Measurements from ENCODE around the gene SSC5D.
"Not testable (repeated sequence)": the region's sequence is repeated elsewhere in the genome, so short reads cannot be mapped to it uniquely, and the experiment has no call there.

Gene SSC5D

DNA sequence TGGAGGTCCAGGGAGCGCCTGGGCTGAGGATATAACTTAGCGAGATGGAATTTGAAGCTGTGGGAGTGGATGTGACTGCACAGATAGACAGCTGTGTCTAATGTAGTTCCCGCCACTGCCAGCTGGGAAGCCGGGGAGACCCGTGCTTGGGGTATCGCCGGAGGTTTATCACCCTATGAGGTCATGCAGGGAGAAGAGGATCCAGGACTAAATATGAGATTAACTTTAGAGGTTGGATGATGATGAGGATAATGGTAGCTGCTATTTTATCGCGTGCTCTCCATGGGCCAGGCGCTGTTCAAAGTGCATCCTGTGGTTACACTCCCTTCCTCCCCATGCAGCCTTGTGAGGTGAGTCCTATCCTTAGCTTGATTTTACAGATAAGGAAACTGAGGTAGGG is 19.9 kb downstream of the SSC5D start:
- DNase-seq, result no peak

DNA sequence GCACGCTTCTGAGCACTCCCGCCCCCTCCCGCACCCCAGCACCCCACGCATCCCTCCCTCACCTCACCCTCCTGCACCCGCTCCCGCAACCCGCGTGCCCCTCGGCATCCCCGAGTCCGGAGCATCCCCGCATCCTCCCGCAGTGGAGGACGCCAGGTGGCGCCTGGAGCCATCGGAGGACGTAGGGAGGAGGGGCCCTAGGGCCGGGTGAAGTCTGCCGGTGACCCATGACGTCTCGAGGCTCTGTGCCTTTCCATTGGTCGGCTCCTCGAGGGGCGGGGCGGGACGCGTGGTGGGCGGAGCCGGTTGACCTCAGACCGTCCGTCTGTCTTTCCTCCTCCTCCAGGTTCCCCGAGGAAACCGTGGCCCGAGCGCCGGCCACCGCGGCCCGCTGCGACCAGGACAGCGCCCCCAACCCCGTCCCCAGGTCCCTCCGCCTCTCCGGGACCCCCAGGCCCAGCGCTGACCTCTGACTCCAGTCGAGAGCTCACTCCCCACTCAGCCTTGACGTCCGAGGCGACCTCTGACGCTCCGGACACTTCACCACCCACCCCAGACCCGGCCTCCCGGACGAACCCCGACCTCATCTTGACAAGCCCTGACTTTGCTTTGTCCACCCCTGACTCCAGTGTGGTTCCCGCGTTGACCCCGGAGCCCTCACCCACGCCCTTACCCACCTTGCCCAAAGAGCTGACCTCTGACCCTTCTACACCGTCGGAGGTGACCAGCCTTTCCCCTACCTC is 28.8 kb downstream of the SSC5D start:
- DNase-seq, result peak; percentile 93

DNA sequence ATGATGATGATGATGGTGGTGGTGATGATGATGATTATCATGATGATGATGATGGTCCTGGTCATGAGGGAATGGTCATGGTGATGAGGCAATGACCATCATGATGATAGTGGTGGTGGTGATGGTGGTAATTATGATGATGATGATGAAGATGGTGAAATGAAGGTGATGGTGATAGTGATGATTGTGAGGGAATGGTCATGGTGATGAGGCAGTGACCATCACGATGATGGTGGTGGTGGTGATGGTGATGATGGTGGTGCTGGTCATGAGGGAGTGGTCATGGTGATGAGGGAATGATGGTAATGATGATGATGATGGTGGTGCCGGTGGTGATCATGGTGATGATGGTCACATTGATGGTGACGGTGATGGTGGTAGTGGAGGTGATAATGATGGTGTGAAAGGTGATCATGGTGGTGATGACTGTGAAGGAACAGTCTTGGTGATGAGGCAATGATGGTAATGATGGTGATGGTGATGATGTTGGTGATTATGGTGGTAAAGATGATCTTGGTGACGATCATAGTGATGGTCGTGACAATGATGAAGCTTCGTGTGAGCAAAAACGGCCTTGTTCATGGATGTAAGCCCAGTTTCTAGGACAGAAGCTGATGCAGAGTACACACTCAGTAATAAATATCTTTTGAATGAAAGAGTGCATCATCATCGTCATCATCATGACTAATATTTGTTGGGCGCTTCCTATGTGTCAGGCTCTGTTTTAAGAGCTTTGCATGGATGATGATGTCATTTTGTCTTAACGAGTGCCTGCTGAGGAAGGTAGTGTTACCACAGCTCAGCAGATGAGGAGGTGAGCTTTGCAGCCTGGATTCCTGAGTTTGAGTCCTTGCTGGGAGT is 31.4 kb downstream of the SSC5D start:
- DNase-seq, result no peak

DNA sequence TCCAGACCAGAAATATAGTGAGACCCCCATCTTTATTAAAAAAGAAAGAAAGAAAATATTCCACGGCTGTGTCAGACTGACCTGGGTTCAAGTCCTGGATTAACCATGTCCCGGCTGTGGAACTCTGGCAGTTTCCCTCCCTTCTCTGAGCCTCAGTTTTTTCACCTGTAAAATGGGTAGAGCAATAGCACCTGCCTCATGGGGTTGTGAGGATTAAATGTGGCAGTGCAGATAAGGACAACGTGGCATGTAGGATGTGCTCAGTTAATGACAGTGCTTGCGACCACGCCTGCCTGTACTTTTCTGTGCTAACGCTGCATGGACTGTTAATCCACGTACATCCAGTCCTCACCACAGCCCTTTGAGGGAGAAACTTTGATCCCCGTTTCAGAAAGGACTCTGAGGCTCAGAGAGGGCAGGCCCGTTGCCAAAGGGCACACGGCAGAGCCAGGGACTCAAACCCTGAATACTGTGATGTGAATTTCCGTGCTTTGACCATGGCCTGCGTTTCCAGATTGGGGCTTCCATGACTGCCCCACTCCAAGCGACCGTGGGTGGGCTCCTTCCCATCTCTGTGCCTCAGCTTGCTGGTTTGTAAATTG is 32.6 kb downstream of the SSC5D start:
- no peak for DNase-seq

DNA sequence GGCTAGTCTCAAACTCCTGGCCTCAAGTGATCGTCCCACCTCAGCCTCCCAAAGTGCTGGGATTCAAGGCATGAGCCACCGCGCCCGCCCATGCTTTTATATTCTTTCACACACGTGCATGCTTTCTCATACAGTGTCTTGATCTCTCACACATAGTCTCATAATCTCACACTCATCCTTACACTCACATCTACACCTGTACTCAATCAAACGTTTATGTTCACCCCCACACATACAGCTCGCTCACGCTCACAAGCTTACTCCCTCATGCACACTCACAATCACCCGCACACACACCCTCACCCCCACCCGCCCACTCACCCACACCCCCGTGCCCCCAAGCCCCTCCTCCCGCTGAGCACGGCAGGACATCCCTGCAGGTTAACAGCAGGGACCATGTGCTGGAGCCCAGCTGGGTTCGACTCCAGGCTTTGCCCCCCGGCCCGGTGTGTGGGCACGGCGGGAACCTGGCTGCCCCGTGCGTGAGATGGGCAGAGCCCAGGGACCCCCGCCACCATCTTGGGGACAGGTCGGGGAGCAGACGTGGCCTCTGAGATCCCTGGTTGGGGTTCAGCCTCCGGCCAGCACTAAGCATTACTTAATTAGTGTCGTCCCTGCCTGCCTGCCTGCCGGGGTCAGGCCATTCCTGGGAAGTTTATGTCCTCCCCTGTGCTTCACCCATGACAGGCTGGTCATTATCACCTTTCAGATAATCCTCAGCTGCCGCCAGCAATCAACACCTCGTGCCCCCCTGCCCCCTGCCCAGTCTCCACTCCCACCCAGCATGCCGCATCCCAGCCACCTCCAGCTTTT is 37.3 kb downstream of the SSC5D start:
- no peak for DNase-seq

DNA sequence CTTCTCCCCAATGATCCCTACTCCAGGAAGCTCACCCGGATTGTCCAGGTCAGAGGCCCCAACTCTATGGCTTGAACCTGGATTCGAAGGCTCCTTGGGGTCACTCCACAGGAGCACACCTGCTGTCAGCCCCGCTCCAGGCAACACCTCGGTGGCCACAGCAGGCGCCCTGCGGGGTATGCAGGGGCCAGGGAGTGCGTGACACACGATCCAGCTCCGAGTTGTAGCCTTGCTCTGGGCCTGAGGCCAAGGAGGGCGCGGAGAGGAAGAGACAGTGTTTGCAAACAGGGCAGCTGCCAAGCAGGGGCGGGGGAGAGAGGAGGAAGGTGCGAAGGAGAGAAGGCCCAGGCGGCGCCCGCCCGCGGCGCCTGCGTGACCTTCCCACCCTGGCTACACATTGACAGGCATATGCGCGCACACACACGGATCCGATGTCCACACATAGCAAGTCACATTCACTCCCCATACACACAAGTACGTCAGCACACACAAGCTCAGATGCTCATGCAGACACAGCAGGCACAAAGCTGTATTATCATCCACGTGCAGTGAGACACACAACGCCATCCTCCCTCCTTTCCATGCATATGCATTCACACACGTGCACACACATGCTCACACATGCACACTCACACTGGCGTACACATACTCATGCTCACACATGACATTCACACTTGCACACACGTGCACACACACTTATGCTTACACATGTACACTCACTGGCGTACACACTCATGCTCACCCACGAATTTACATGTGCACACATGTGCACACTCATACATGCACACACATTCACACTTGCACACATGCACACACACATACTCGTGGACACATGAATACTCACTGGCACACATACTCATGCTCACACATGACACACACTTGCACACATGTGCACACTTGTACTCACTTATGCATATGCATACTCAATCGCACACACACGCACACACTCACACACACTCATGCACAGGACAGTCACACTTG is 38.3 kb downstream of the SSC5D start:
- no peak for DNase-seq

- no peak for DNase-seq
These were observed 39.2 kb downstream of the SSC5D start for GRCh38 chr19:55527197-55528029.

DNA sequence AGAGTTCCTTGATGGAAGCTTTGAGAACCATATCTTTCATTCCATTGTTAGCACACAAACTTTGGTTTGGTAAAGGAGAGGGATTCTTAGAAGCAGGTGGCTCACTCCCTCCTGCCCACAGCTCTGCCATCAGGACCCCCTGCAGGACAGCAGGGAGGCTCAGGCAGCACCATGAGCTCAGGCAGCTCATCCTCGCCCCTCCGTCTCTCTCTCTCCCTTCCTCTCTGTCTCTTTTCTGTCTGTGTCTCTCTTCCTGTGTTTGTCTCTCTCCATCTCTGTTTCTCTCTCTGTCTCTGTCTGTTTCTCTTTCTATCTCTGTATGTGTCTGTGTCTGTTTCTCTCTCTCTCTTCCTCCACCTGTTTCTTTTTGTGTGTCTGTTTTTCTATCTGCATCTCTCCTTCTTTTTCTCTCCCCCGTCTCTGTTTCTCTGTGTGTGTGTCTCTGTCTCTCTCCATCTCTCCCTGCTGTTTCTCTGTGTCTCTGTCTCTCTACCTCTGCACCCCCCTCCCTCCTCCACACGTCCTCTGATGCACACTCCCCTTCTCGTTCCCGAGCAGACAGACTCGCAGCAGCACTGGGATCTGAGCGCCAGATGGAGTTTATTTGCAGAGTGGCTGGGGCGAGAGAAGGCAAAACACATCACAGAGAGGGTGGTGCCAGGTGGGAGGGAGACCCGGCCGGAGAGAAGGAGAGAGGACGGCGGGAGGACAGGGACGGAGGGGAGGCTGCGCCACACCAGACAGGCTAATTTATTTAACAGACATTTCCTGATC is 40.0 kb downstream of the SSC5D start:
- DNase-seq, result no peak

- DNase-seq, result no peak
These were observed 41.5 kb downstream of the SSC5D start for GRCh38 chr19:55529636-55530234.

GRCh38 chr19:55530996-55531395 is 42.8 kb downstream of the SSC5D start:
- DNase-seq, result no peak

DNA sequence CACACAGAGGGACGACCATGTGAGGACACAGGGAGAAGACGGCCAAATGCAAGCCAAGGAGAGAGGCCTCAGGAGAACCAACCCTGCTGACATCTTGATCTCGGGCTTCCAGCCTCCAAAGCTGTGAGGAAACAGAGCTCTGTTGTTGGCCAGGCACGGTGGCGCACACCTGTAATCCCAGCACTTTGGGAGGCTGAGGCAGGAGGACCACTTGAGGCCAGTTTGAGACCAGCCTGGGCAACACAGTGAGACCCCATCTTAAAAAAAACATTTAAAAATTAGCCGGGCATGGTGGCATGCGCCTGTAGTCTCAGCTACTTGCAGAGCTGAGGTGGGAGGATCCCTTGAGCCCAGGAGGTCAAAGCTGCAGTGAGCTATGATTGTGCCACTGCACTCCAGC is 46.0 kb downstream of the SSC5D start:
- DNase-seq, result not testable (repeated sequence)

DNA sequence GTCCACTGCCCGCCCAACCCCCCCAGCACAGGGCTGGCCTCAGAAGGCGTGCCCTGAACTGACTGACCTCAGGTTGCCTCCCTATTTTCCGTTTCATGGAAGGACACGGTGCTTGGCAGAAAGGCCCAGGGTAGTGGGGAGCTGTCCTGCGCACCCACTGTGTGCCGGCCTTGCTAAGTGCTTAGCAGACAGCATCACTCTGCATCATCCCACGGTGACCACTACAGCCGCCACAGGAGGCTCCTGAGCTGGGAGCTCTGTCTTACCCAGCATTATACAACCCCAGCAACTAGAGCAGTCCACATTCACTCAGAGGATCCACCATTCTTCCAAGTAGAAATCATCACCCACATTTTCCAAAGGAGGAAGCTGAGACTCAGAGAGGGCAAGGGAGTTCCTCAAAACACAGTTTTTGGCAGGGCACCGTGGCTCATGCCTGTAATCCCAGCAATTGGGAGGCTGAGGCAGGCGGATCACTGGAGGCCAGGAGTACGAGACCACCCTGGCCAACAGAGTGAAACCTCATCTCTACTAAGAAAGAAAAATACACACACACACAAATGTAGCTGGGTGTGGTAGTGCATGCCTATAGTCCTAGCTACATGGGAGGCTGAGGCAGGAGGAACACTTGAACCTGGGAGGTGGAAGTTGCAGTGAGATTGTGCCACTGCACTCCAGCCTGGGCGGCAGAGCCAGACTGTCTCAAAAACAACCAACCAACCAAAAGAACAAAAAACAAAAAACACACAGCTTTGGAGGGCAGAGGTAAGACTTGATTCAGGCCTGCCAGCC is 47.1 kb downstream of the SSC5D start:
- no peak for DNase-seq

GRCh38 chr19:55535965-55536350 is 47.7 kb downstream of the SSC5D start:
- DNase-seq, result no peak

DNA sequence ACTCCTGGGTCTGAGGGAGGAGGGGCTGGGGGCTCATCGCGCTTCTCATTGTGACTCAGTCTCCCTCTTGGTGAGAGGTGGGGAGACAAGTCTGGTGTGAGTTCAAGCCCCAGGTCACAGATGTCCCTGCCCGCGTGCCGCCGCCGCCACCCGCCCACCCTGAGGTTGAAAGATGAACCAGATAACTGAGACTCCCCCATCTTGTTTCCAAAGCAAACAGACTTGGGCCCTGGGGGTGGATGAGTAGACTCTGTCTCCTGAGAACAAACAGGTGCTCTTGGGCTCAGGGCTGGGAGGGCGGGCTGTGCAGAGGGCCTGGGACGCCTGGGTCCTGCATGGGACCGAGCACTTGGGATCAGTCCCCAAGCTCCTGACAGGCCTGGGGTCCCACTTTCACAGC is 48.1 kb downstream of the SSC5D start:
- DNase-seq, result no peak

GRCh38 chr19:55536951-55537740 is 48.9 kb downstream of the SSC5D start, which contains the start of gene SBK2:
SBK2 (minus strand) TSS chr19:55537133; CDS start chr19:55536294, 839 bp downstream.
- no peak for DNase-seq

- DNase-seq, result no peak
These were observed 49.5 kb downstream of the SSC5D start for GRCh38 chr19:55537741-55538111.

DNA sequence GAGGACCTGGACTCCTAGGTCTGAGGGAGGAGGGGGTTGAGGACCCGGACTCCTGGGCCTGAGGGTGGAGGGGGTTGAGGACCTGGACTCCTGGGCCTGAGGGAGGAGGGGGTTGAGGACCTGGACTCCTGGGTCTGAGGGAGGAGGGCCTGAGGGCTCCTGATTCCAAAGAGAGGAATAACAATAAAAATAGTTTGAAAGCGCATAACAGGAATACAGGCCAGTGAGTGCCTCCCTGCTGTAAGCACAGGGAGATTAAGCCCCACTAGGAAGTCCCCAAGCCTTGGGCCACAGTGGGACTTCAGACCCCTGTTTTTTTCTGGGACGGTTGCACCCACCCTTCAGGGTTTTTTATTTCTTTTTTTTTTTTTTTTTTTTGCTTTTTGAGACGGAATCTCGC is 49.9 kb downstream of the SSC5D start:
- no peak for DNase-seq

All from stimulated activated CD4-positive, alpha-beta T cell treated with anti-CD3 and anti-CD28 coated beads, Interleukin-15, amount 100 ng/mL, for 24 hours (primary cell).